Esophagus muscularis mucosa (tissue), 4 donors: Measurements from ENCODE around the gene BRINP1. TPM values are rescaled to one million over a fixed set of nuclear protein-coding genes. Genes with fewer than 3 reads are reported as not detected.
A peak's percentile ranks its signal among the peaks of the same experiment; 100 is the strongest.

Source experiments
- DNase-seq: peaks from one replicate; pipeline ENCODE4 v3.0.0-alpha.2; 2017; ENCODE audit errors: extremely low spot score
- H3K27ac ChIP-seq, 4 donors: fragments of 200-600 bp; sonication (generic); replicated peaks in 1 of 4; 1 replicate in 3 of 4; 2 replicates in 1 of 4; pipeline ENCODE4 v1.5.1; 2016 to 2019; ENCODE audit warnings: mild to moderate bottlenecking in 1 of 4
- H3K27me3 ChIP-seq, 4 donors: fragments of 200-600 bp; sonication (generic); one replicate each; pipeline versions ENCODE4 v1.5.1 to v1.6.0; 2016 to 2019
- H3K36me3 ChIP-seq, 4 donors: fragments of 200-600 bp; sonication (generic); one replicate each; pipeline ENCODE4 v1.5.1; 2016 to 2019
- H3K4me1 ChIP-seq, 4 donors: fragments of 200-600 bp; sonication (generic); one replicate each; pipeline ENCODE4 v1.5.1; 2016 to 2019
- H3K4me3 ChIP-seq, 4 donors: fragments of 200-600 bp; sonication (generic); 1 replicate in 2 of 4; 2 replicates in 2 of 4; pipeline ENCODE4 v1.5.1; 2016 to 2019; ENCODE audit warnings: mild to moderate bottlenecking in 4 of 4, moderate library complexity in 1 of 4
- H3K9me3 ChIP-seq, 4 donors: fragments of 200-600 bp; sonication (generic); 1 replicate in 3 of 4; 2 replicates in 1 of 4; pipeline ENCODE4 v1.5.1; 2016 to 2019
- CTCF ChIP-seq, 3 experiments: fragments of 200-600 bp in 2 of 3; fragments of 450-650 bp in 1 of 3; sonication (generic) in 2 of 3; IDR thresholded peaks; one replicate each; pipeline ENCODE4 v1.5.1; 2017 to 2019; ENCODE audit warnings: antibody characterized with exemption in 3 of 3, mild to moderate bottlenecking in 2 of 3, moderate library complexity in 1 of 3
- EP300 ChIP-seq: sonication (generic); formaldehyde crosslinking; IDR thresholded peaks from one replicate; pipeline ENCODE4 v1.6.1; 2017; ENCODE audit warnings: antibody characterized with exemption
- POLR2A ChIP-seq: fragments of 450-650 bp; IDR thresholded peaks from one replicate; pipeline ENCODE4 v1.6.1; 2017; ENCODE audit warnings: antibody characterized with exemption, moderate library complexity, mild to moderate bottlenecking, low read depth
- POLR2AphosphoS5 ChIP-seq, 2 donors: sonication (generic); formaldehyde crosslinking; IDR thresholded peaks; one replicate each; pipeline ENCODE4 v1.6.1; 2017; ENCODE audit warnings: antibody characterized with exemption in 2 of 2
- WGBS: methylation state at CpG from one replicate; pipeline ENCODE4 v1.1.5; 2018; 5-methylcytosine and 5-hydroxymethylcytosine counted together
- intact Hi-C: fragments of 100-400 bp; cut with DNase I; formaldehyde crosslinking; loops from one replicate; pipeline ENCODE4 v1.15.1; 2023
- total RNA-seq, 4 donors: library from RNA; depleted of rRNA; stranded (reverse); fragments of >200 nt; gene quantifications; one replicate each; pipeline versions ENCODE4 v1.1.0 to v1.2.1, GENCODE V29; 2016

BRINP1 gene
- total RNA-seq, 4 donors from 2014 or later: not detected

- intact Hi-C loops: no loop called here
- Histone ChIP-seq H3K4me3 (no peak overlapping the region), H3K4me1 (peaks cover 13 to 18% (median 16%) of the 10 kb centered on the region in 4 donors), H3K27ac (no peak overlapping the region), H3K36me3 (no peaks in the 10 kb centered on the region), H3K9me3 (no peaks in the 10 kb centered on the region), H3K27me3 (peaks cover 0 to 45% (median 20%) of the 10 kb centered on the region in 4 donors)
- 84% methylated on average over 2 of the region's 2 CpGs for WGBS
- no peak for DNase-seq
- no peak for TF ChIP-seq POLR2A
- TF ChIP-seq EP300: no peak
- no peak for TF ChIP-seq POLR2AphosphoS5 (IDR thresholded peaks at IDR 0.05)
- TF ChIP-seq CTCF (IDR thresholded peaks at IDR 0.05): no peak
Measured at GRCh38 chr9:119372951-119373350, 3.7 kb upstream of the BRINP1 start.

- Histone ChIP-seq H3K36me3 (no peaks in the 10 kb centered on the region), H3K4me3 (no peak overlapping the region), H3K4me1 (peaks cover 13 to 18% (median 16%) of the 10 kb centered on the region in 4 donors), H3K27ac (no peak overlapping the region), H3K9me3 (no peaks in the 10 kb centered on the region), H3K27me3 (peaks cover 0 to 62% (median 25%) of the 10 kb centered on the region in 4 donors)
- WGBS: 9% methylated on average over 8 of the region's 8 CpGs
- intact Hi-C loops: no loop called here
- TF ChIP-seq POLR2A (no peak), CTCF (IDR thresholded peaks at IDR 0.05) (no peak), EP300 (no peak), POLR2AphosphoS5 (IDR thresholded peaks at IDR 0.05) (no peak)
- no peak for DNase-seq
Measured at GRCh38 chr9:119370816-119371215, 1.6 kb upstream of the BRINP1 start.

GRCh38 chr9:119369680-119370366 lies 588 bp upstream of the BRINP1 start:
- WGBS: 4% methylated on average over 15 of the region's 32 CpGs
- Histone ChIP-seq H3K9me3 (no peaks in the 10 kb centered on the region), H3K36me3 (no peaks in the 10 kb centered on the region), H3K27me3 (peaks cover 0 to 65% (median 25%) of the 10 kb centered on the region in 4 donors), H3K4me3 (peak overlapping the region; percentile 35 to 40 (median 39)), H3K4me1 (peaks cover 13 to 18% (median 16%) of the 10 kb centered on the region in 4 donors), H3K27ac (no peak overlapping the region)
- intact Hi-C loops: no loop called here
- TF ChIP-seq POLR2AphosphoS5 (IDR thresholded peaks at IDR 0.05): no peak
- no peak for TF ChIP-seq POLR2A
- no peak for TF ChIP-seq EP300
- TF ChIP-seq CTCF (IDR thresholded peaks at IDR 0.05): no peak
- no peak for DNase-seq

GRCh38 chr9:119368179-119368578 lies 1.1 kb downstream of the BRINP1 start:
- Histone ChIP-seq H3K4me1 (peaks cover 13 to 18% (median 16%) of the 10 kb centered on the region in 4 donors), H3K27ac (no peak overlapping the region), H3K36me3 (no peaks in the 10 kb centered on the region), H3K4me3 (no peak overlapping the region), H3K9me3 (no peaks in the 10 kb centered on the region), H3K27me3 (peaks cover 0 to 70% (median 25%) of the 10 kb centered on the region in 4 donors)
- intact Hi-C loops: no loop called here
- no peak for DNase-seq
- TF ChIP-seq CTCF (IDR thresholded peaks at IDR 0.05) (no peak), POLR2AphosphoS5 (IDR thresholded peaks at IDR 0.05) (no peak), EP300 (no peak)
- 3% methylated on average over 10 of the region's 10 CpGs for WGBS

- H3K4me3 ChIP-seq: no peak overlapping the region
- no peaks in the 10 kb centered on the region for H3K9me3 ChIP-seq
- no peak overlapping the region for H3K27ac ChIP-seq
- 19% methylated on average over 7 of the region's 7 CpGs for WGBS
- TF ChIP-seq EP300 (no peak), POLR2AphosphoS5 (IDR thresholded peaks at IDR 0.05) (no peak), POLR2A (no peak), CTCF (IDR thresholded peaks at IDR 0.05) (no peak)
- peaks cover 13 to 18% (median 16%) of the 10 kb centered on the region in 4 donors for H3K4me1 ChIP-seq
- H3K36me3 ChIP-seq: no peaks in the 10 kb centered on the region
- no peak for DNase-seq
- intact Hi-C loops: no loop called here
- H3K27me3 ChIP-seq: peaks cover 0 to 71% (median 25%) of the 10 kb centered on the region in 4 donors
Measured at GRCh38 chr9:119367683-119368075, 1.6 kb downstream of the BRINP1 start.
